GM06990 (cell line): ENCODE measurements around the gene TEX2.

Source experiments
- DNase-seq: peaks from one replicate; pipeline ENCODE4 v3.0.0-alpha.2; 2011; ENCODE audit not compliant: insufficient read length; ENCODE audit errors: extremely low read depth
- H3K27me3 ChIP-seq: replicated peaks from 2 replicates; pipeline ENCODE4 v1.6.0; 2011; ENCODE audit warnings: low read length; ENCODE audit not compliant: control insufficient read depth, insufficient read depth
- H3K36me3 ChIP-seq: 2 replicates; pipeline ENCODE4 v1.5.1; 2011; ENCODE audit warnings: low read length; ENCODE audit not compliant: control insufficient read depth, insufficient read depth
- H3K4me3 ChIP-seq: replicated peaks from 2 replicates; pipeline ENCODE4 v1.5.1; 2011; ENCODE audit warnings: low read depth, mild to moderate bottlenecking, control low read depth, low read length
- CTCF ChIP-seq: IDR thresholded peaks from 2 replicates; pipeline ENCODE4 v1.5.1; 2011; ENCODE audit warnings: low read length, control low read depth, mild to moderate bottlenecking, inconsistent platforms; ENCODE audit not compliant: insufficient read depth, poor library complexity, severe bottlenecking

TEX2 gene

DNA sequence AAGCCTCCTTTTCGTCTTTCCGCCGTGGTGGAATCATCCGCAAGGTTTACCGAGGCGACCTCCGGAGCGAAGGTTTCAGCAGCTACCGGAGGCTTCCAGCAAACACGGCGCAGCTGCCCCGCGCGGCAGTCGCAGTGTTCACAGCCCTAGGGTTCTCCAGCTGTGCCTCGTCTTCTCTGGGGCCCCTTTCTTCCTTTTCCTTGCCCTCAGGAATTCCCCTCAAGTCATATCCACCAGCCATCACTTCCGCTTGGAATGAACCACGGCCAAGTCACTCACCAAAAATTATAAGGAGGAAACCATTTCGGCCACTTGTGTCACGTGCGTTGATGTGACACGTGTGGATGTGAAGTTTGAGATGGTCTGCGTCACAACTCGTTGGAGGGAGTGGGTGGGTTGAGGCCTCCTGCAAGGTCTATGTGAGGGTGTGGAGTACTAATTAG is 132.5 kb downstream of the TEX2 start:
- H3K4me3 ChIP-seq = peak overlapping the region; percentile 57
- DNase-seq = no peak
- no peaks in the 10 kb centered on the region for H3K36me3 ChIP-seq
- TF ChIP-seq CTCF = no peak
- H3K27me3 ChIP-seq = no peaks in the 10 kb centered on the region

DNA sequence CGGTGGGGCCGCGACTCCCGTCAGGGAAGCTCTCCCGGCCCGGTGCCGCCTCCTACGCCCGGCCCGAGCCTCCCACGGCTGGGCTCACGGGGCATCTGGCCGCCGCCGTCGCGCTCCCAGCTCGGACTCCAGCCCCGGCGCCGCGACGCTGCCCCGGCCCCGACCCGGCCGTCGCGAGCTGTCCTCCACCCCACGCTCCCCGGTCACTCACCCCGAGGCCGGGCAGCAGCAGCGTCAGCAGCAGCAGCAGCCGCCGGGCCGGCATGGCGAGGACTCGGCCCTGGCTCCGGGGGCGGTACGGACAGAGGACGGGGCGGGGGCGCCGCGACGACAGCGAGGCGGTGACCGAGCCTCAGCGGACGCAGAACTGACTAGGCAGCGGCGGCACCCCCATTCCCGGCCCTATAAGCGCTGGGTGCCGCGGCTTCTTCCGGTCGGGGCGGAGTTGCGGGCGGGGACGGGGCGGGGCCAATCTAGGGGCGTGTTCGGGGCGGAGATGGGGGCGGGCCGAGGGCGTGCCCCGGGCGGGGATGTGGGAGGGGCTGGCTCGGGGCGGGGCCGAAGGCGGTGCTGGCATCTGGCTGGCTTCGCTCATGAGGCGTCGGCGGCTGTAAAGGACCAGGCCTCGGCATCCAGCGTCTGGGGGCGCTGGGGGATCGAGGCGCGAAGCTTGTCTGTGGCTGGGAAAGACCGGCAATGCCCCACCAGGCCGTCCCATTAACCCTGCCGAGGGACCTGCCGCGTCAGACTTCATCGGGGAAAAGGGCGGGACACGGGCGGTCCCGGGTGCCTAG is 133.1 kb downstream of the TEX2 start, which contains the start of gene ERN1:
Gene ERN1, minus strand, starts transcription at position 380 of the 794 bp plus-strand sequence. Its CDS starts 115 bp downstream, at position 265.
- H3K4me3 ChIP-seq = peak within 1 kb of the TSS; percentile 84
- peak; percentile 91 for DNase-seq
- H3K36me3 ChIP-seq = no peaks in the 10 kb centered on the region
- TF ChIP-seq CTCF = no peak
- H3K27me3 ChIP-seq = no peaks in the 10 kb centered on the region

GRCh38 chr17:64129515-64129764 is 133.6 kb downstream of the TEX2 start:
- no peaks in the 10 kb centered on the region for H3K36me3 ChIP-seq
- no peak for TF ChIP-seq CTCF
- H3K27me3 ChIP-seq = no peaks in the 10 kb centered on the region
- H3K4me3 ChIP-seq = peak overlapping the region; percentile 84
- DNase-seq = no peak

GRCh38 chr17:64128787-64129514 is 134.1 kb downstream of the TEX2 start:
- Histone ChIP-seq H3K36me3 (no peaks in the 10 kb centered on the region), H3K4me3 (peak overlapping the region; percentile 84), H3K27me3 (no peaks in the 10 kb centered on the region)
- no peak for DNase-seq
- TF ChIP-seq CTCF = no peak

DNA sequence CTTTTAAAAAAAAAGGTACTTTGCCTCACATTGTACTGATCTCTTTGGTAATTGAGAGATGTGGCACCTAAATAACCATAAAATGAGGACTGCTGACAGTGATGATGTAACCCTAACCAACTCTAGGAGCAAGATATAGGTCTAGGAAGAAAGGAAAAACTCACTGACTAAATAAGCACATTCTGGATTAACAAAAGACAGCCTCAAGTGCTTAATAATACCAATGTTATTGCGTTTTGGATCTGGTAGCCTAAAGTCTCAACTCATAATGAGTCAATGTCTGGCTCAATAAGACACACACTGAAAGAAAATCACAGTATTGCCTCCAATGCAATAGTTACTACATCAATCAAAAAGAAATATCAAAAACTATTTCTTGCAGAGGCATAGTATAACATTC is 136.1 kb downstream of the TEX2 start:
- no peak for DNase-seq

More for the DNA sequence above, 136.1 kb downstream of the TEX2 start:
- Histone ChIP-seq H3K27me3 (no peaks in the 10 kb centered on the region), H3K36me3 (no peaks in the 10 kb centered on the region), H3K4me3 (no peak overlapping the region)
- TF ChIP-seq CTCF = no peak
